AG10803 (cell line): Measurements from ENCODE around the gene SMARCC2.
"Not testable (repeated sequence)": the region's sequence is repeated elsewhere in the genome, so short reads cannot be mapped to it uniquely, and the experiment has no call there.

Experiments used
- DNase-seq: peaks from one replicate; pipeline ENCODE4 v3.0.0; 2010; ENCODE audit warnings: low read depth
- H3K4me3 ChIP-seq: 2 replicates; pipeline ENCODE4 v1.5.1; 2011; ENCODE audit warnings: mild to moderate bottlenecking, low read length, control low read depth
- CTCF ChIP-seq: conservative IDR thresholded peaks from 2 replicates; pipeline ENCODE4 v1.5.1; 2011; ENCODE audit warnings: mild to moderate bottlenecking, low read length, control low read depth, inconsistent platforms

Gene SMARCC2

GRCh38 chr12:56198836-56199235 is 9.6 kb upstream of the SMARCC2 start:
- TF ChIP-seq CTCF, result no peak
- DNase-seq, result peak; percentile 55

GRCh38 chr12:56197921-56198635 is 8.8 kb upstream of the SMARCC2 start:
- no peak overlapping the region for H3K4me3 ChIP-seq
- DNase-seq, result no peak
- no peak for TF ChIP-seq CTCF

More at GRCh38 chr12:56198836-56199235, 9.6 kb upstream of the SMARCC2 start:
- no peak overlapping the region for H3K4me3 ChIP-seq

- H3K4me3 ChIP-seq, result not testable (repeated sequence)
- peak; percentile 98 for DNase-seq
Observed at GRCh38 chr12:56196818-56197550, 7.7 kb upstream of the SMARCC2 start.

- peak; percentile 85 for DNase-seq
- TF ChIP-seq CTCF, result peak; percentile 84
- H3K4me3 ChIP-seq, result no peak overlapping the region
Observed at GRCh38 chr12:56193025-56193578, 3.8 kb upstream of the SMARCC2 start.

- no peak overlapping the region for H3K4me3 ChIP-seq
- no peak for TF ChIP-seq CTCF
- DNase-seq, result no peak
Observed at GRCh38 chr12:56192582-56192981, 3.3 kb upstream of the SMARCC2 start.

- H3K4me3 ChIP-seq, result no peak overlapping the region
- no peak for TF ChIP-seq CTCF
- peak; percentile 50 for DNase-seq
Observed at GRCh38 chr12:56190695-56191155, 1.4 kb upstream of the SMARCC2 start.

- no peak for TF ChIP-seq CTCF
- H3K4me3 ChIP-seq, result peak overlapping the region; percentile 82
- peak; percentile 75 for DNase-seq
Observed at GRCh38 chr12:56189918-56190694, 823 bp upstream of the SMARCC2 start.
